GM12878 (cell line): Measurements from ENCODE around the gene ALG3. TPM values are rescaled to one million over a fixed set of nuclear protein-coding genes. Genes with fewer than 3 reads are reported as not detected.

ENCODE experiments used
- ATAC-seq: fragments of 200-7000 bp; cut with Tn5 transposase; 3 replicates; pipeline ENCODE4 v1.9.1; 2020; ENCODE audit warnings: mild to moderate bottlenecking, moderate library complexity
- BruUV-seq: library from RNA; stranded (reverse); fragments of 400-500 nt; replicated peaks from 2 replicates; lab custom pipeline; 2021; lab: Mats Ljungman, UMichigan
- CTCF ChIA-PET: fragments of 300-600 bp; sonication (Branson Sonifier 250); formaldehyde crosslinking; extraction: SDS; loops from one replicate; lab custom pipeline; 2021; ENCODE audit warnings: inconsistent platforms; lab: Yijun Ruan, JAX
- POLR2A ChIA-PET: fragments of 350-600 bp; formaldehyde crosslinking; extraction: SDS; loops from one replicate; lab custom pipeline; 2021; ENCODE audit warnings: inconsistent platforms; lab: Charles Lee
- RAD21 ChIA-PET: fragments of 300-600 bp; sonication (Branson Sonifier 250); formaldehyde crosslinking; loops from one replicate; lab custom pipeline; 2023; ENCODE audit warnings: antibody characterized with exemption; ENCODE audit not compliant: unreplicated experiment; lab: Charles Lee
- SMC1A ChIA-PET: fragments of 300-600 bp; sonication (Branson Sonifier 250); formaldehyde crosslinking; loops from one replicate; lab custom pipeline; 2023; ENCODE audit not compliant: unreplicated experiment, uncharacterized antibody; lab: Charles Lee
- DNase-seq: peaks from one replicate; pipeline ENCODE4 v3.0.0-alpha.2; 2011; ENCODE audit warnings: low read depth, low spot score
- FAIRE-seq: peaks from 3 replicates; lab custom pipeline; 2011; peaks lifted over from hg19 to GRCh38; lab: Jason Lieb, UNC
- H2AFZ ChIP-seq: 2 replicates; pipeline ENCODE4 v1.6.0; 2011; ENCODE audit warnings: low read depth, low read length, control low read depth; ENCODE audit not compliant: control insufficient read depth
- H3K27ac ChIP-seq: 2 replicates; pipeline ENCODE4 v1.5.1; 2011; ENCODE audit warnings: control low read depth; ENCODE audit not compliant: control insufficient read depth, insufficient read depth
- H3K27me3 ChIP-seq, 2 experiments: replicated peaks in 1 of 2; 2 replicates each; pipeline versions ENCODE4 v1.6.0 to v1.6.1; 2011; ENCODE audit warnings: low read length in 1 of 2; ENCODE audit not compliant: control insufficient read depth in 2 of 2, insufficient read depth in 2 of 2
- H3K36me3 ChIP-seq, 2 experiments: 2 replicates each; pipeline ENCODE4 v1.5.1; 2011; ENCODE audit warnings: low read length in 1 of 2; ENCODE audit not compliant: control insufficient read depth in 2 of 2, insufficient read depth in 2 of 2
- H3K4me1 ChIP-seq: 2 replicates; pipeline ENCODE4 v1.6.1; 2011; ENCODE audit warnings: mild to moderate bottlenecking, low read length, moderate library complexity, mixed read lengths; ENCODE audit not compliant: control insufficient read depth, insufficient read depth
- H3K4me2 ChIP-seq: 2 replicates; pipeline ENCODE4 v1.6.0; 2011; ENCODE audit warnings: control low read depth; ENCODE audit not compliant: control insufficient read depth, insufficient read depth
- H3K4me3 ChIP-seq: fragments of 200-600 bp; sonication (generic); 2 replicates; pipeline ENCODE4 v1.5.1; 2016
- H3K79me2 ChIP-seq: 2 replicates; pipeline ENCODE4 v1.6.0; 2011; ENCODE audit warnings: low read length; ENCODE audit not compliant: control insufficient read depth, insufficient read depth
- H3K9ac ChIP-seq: 2 replicates; pipeline ENCODE4 v1.8.0; 2011; ENCODE audit warnings: low read length, control low read depth, mixed read lengths; ENCODE audit not compliant: control insufficient read depth, insufficient read depth
- H3K9me3 ChIP-seq: replicated peaks from 3 replicates; pipeline ENCODE4 v1.5.1; 2011; ENCODE audit warnings: mild to moderate bottlenecking, low read length; ENCODE audit not compliant: control insufficient read depth, insufficient read depth
- H4K20me1 ChIP-seq: 2 replicates; pipeline ENCODE4 v1.6.0; 2011; ENCODE audit not compliant: control insufficient read depth, insufficient read depth
- BRCA1 ChIP-seq: IDR thresholded peaks from 2 replicates; pipeline ENCODE4 v1.6.1; 2011; ENCODE audit warnings: low read depth, low read length, improper control_type of control experiment
- CBX3 ChIP-seq: fragments of 200-600 bp; sonication (generic); IDR thresholded peaks from 2 replicates; pipeline ENCODE4 v1.6.1; 2016; ENCODE audit warnings: low read depth, borderline replicate concordance
- CEBPB ChIP-seq, 2 experiments: fragments of 150-350 bp in 1 of 2; IDR thresholded peaks; 2 replicates each; pipeline ENCODE4 v1.6.1; 2012 to 2014; ENCODE audit warnings: low read depth in 2 of 2, low read length in 2 of 2, borderline replicate concordance in 1 of 2, inconsistent platforms in 1 of 2
- CHD1 ChIP-seq: IDR thresholded peaks from 2 replicates; pipeline ENCODE4 v1.6.1; 2012; ENCODE audit warnings: low read depth, low read length, improper control_type of control experiment
- CHD2 ChIP-seq: IDR thresholded peaks from 2 replicates; pipeline ENCODE4 v1.6.1; 2011; ENCODE audit warnings: low read depth, low read length, improper control_type of control experiment, borderline replicate concordance
- EED ChIP-seq: sonication (generic); IDR thresholded peaks from 2 replicates; pipeline ENCODE4 v1.6.1; 2016; ENCODE audit warnings: antibody characterized with exemption, low read depth
- ETV6 ChIP-seq, 2 experiments: fragments of 450-650 bp in 1 of 2; IDR thresholded peaks in 1 of 2; conservative IDR thresholded peaks in 1 of 2; 2 replicates each; pipeline ENCODE4 v1.6.1; 2014; ENCODE audit warnings: antibody characterized with exemption in 1 of 2, borderline replicate concordance in 1 of 2, low read depth in 1 of 2, mild to moderate bottlenecking in 1 of 2, moderate library complexity in 1 of 2
- GATAD2B ChIP-seq: fragments of 450-650 bp; conservative IDR thresholded peaks from 2 replicates; pipeline ENCODE4 v1.6.1; 2017; ENCODE audit warnings: low read depth, mild to moderate bottlenecking, moderate library complexity
- HDAC6 ChIP-seq: fragments of 200-600 bp; sonication (generic); IDR thresholded peaks from one replicate; pipeline ENCODE4 v1.8.0; 2017; ENCODE audit warnings: antibody characterized with exemption; ENCODE audit not compliant: unreplicated experiment
- IRF5 ChIP-seq: fragments of 450-650 bp; IDR thresholded peaks from 2 replicates; pipeline ENCODE4 v1.6.1; 2017; ENCODE audit warnings: borderline replicate concordance
- JUND ChIP-seq: IDR thresholded peaks from 2 replicates; pipeline ENCODE4 v1.6.1; 2012; ENCODE audit warnings: low read depth, mild to moderate bottlenecking, low read length, improper control_type of control experiment, moderate library complexity
- MEF2A ChIP-seq: IDR thresholded peaks from 2 replicates; pipeline ENCODE4 v1.6.1; 2011; ENCODE audit warnings: low read depth, mild to moderate bottlenecking, low read length, moderate library complexity; ENCODE audit not compliant: insufficient read depth
- MEF2B ChIP-seq: fragments of 450-650 bp; IDR thresholded peaks from 2 replicates; pipeline ENCODE4 v1.6.1; 2018; ENCODE audit warnings: mild to moderate bottlenecking, moderate library complexity; ENCODE audit not compliant: partially characterized antibody, poor library complexity, severe bottlenecking
- MLLT1 ChIP-seq: fragments of 450-650 bp; IDR thresholded peaks from 2 replicates; pipeline ENCODE4 v1.6.1; 2016; ENCODE audit warnings: mild to moderate bottlenecking
- MYC ChIP-seq: IDR thresholded peaks from 2 replicates; pipeline ENCODE4 v1.6.1; 2011; ENCODE audit warnings: mild to moderate bottlenecking, low read length, moderate library complexity, inconsistent platforms; ENCODE audit not compliant: insufficient read depth, insufficient replicate concordance, insufficient read length, severe bottlenecking
- POLR2A ChIP-seq: IDR thresholded peaks from 2 replicates; pipeline ENCODE4 v1.6.1; 2011; ENCODE audit warnings: low read depth, mild to moderate bottlenecking, low read length
- RAD51 ChIP-seq: fragments of 450-650 bp; IDR thresholded peaks from 2 replicates; pipeline ENCODE4 v1.6.1; 2016; ENCODE audit warnings: moderate library complexity, mild to moderate bottlenecking, inconsistent platforms
- RUNX3 ChIP-seq: IDR thresholded peaks from 2 replicates; pipeline ENCODE4 v1.6.1; 2012; ENCODE audit warnings: low read length, inconsistent platforms
- SPI1 ChIP-seq: IDR thresholded peaks from 2 replicates; pipeline ENCODE4 v1.6.1; 2011; ENCODE audit warnings: low read depth, mild to moderate bottlenecking, low read length, moderate library complexity, borderline replicate concordance; ENCODE audit not compliant: insufficient read depth
- SREBF1 ChIP-seq: IDR thresholded peaks from 2 replicates; pipeline ENCODE4 v1.6.1; 2012; ENCODE audit warnings: mild to moderate bottlenecking, low read length
- TBL1XR1 ChIP-seq: IDR thresholded peaks from 2 replicates; pipeline ENCODE4 v1.6.1; 2012; ENCODE audit warnings: low read depth, low read length, improper control_type of control experiment
- TCF3 ChIP-seq: IDR thresholded peaks from 2 replicates; pipeline ENCODE4 v1.6.1; 2012; ENCODE audit warnings: low read depth, mild to moderate bottlenecking, low read length, borderline replicate concordance; ENCODE audit not compliant: insufficient read depth
- WGBS: methylation state at CpG from one replicate; pipeline ENCODE4 v1.1.6; 2016; ENCODE audit warnings: low lambda C conversion rate; ENCODE audit not compliant: insufficient replicate concordance, insufficient coverage; ENCODE audit errors: missing lambda C conversion rate; 5-methylcytosine and 5-hydroxymethylcytosine counted together
- in situ Hi-C: fragments of 300-500 bp; cut with MboI; formaldehyde crosslinking; loops from 9 replicates; pipeline ENCODE4 v1.14.3; 2018; ENCODE audit warnings: mixed read lengths
- intact Hi-C: fragments of 100-400 bp; cut with micrococcal nuclease; formaldehyde crosslinking; loops from one replicate; pipeline ENCODE4 v1.14.2; 2022; ENCODE audit not compliant: unreplicated experiment
- polyA plus RNA-seq, 11 experiments: library from polyadenylated mRNA; depleted of rRNA in 4 of 11; unstranded in 6 of 11; stranded (reverse) in 5 of 11; fragments of >200 nt; fragmentation: Nextera tagmentation in 4 of 11; fragmentation: Illumina TruSeq in 1 of 11; extraction: Ambion mirVana in 4 of 11; extraction: Trizol in 1 of 11; gene quantifications; 1 replicate in 1 of 11; 2 replicates in 10 of 11; pipeline versions ENCODE4 v1.2.1 to v1.2.3, GENCODE V29; 2011 to 2016; ENCODE audit warnings: inconsistent platforms in 2 of 11, missing spikeins in 2 of 11, low read depth in 1 of 11
- total RNA-seq, 4 experiments: library from RNA; depleted of rRNA in 3 of 4; stranded (reverse); fragments of >200 nt in 3 of 4; fragmentation: Illumina TruSeq in 1 of 4; extraction: Trizol in 1 of 4; gene quantifications; 2 replicates each; pipeline versions ENCODE4 v1.2.1 to v1.2.3, GENCODE V29; 2013 to 2021

The ALG3 gene
- total and polyA plus RNA-seq, 10 of the 15 experiments (the other 5 are each of a cell fraction or from before 2014, with no cell fraction given), result 13.6 to 84.7 (median 39.4) TPM

- in situ Hi-C loops, result no loop called here
These were observed 26.6 kb upstream of the ALG3 start for GRCh38 chr3:184275381-184275701.

GRCh38 chr3:184272269-184272668 is 23.5 kb upstream of the ALG3 start:
- no peak overlapping the region for H3K27ac ChIP-seq
- no peak for FAIRE-seq
- TF ChIP-seq TBL1XR1 (no peak), CHD2 (no peak), MYC (no peak), TCF3 (no peak), MEF2A (no peak), SPI1 (no peak), HDAC6 (no peak), RUNX3 (no peak), IRF5 (no peak), MLLT1 (no peak), EED (no peak), POLR2A (no peak)

More at GRCh38 chr3:184275381-184275701, 26.6 kb upstream of the ALG3 start:
- Histone ChIP-seq H3K4me1 (no peaks in the 10 kb centered on the region), H3K4me3 (no peak overlapping the region), H3K9ac (no peak overlapping the region), H2AFZ (no peak overlapping the region), H3K79me2 (no peaks in the 10 kb centered on the region), H3K27me3 (peaks cover 8 to 9% of the 10 kb centered on the region in 2 experiments; a peak in 3 of 4 replicates), H3K27ac (no peak overlapping the region), H3K9me3 (no peaks in the 10 kb centered on the region), H3K4me2 (no peak overlapping the region), H3K36me3 (no peaks in the 10 kb centered on the region), H4K20me1 (no peaks in the 10 kb centered on the region)
- ChIA-PET CTCF (no interaction called here), SMC1A (no interaction called here), RAD21 (no interaction called here), POLR2A (no interaction called here)
- no peak for FAIRE-seq
- no peak for ATAC-seq
- TF ChIP-seq ETV6 (conservative IDR thresholded peaks at IDR 0.05 in 1 of 2, IDR thresholded peaks at IDR 0.05 in 1 of 2; ENCODE audit: borderline replicate concordance in 1 of 2, low read depth in 1 of 2) (no peak), RAD51 (no peak), SREBF1 (no peak), CEBPB (IDR thresholded peaks at IDR 0.05; ENCODE audit: borderline replicate concordance in 1 of 2, low read depth in 2 of 2, low read length in 2 of 2) (no peak), BRCA1 (no peak), JUND (no peak), MYC (no peak), CHD1 (no peak), CBX3 (no peak), GATAD2B (no peak), MEF2B (no peak)
- DNase-seq, result no peak
- no TSS peak for BruUV-seq
- intact Hi-C loops, result no loop called here
- 36% methylated on average over 12 of the region's 12 CpGs for WGBS

More at GRCh38 chr3:184272269-184272668, 23.5 kb upstream of the ALG3 start:
- Histone ChIP-seq H3K9ac (no peak overlapping the region), H3K79me2 (no peaks in the 10 kb centered on the region), H3K4me3 (no peak overlapping the region), H3K9me3 (no peaks in the 10 kb centered on the region), H3K4me2 (no peak overlapping the region), H4K20me1 (no peaks in the 10 kb centered on the region), H3K27me3 (peaks cover 7 to 8% of the 10 kb centered on the region in 2 experiments; a peak in 3 of 4 replicates), H3K4me1 (no peaks in the 10 kb centered on the region), H3K36me3 (no peaks in the 10 kb centered on the region), H2AFZ (no peak overlapping the region)
- ChIA-PET SMC1A (interaction anchor here (0.5 kb wide), 1 partner anchor 821 kb away, joined by 4 read pairs; no protein-coding TSS in a partner anchor), RAD21 (no interaction called here), POLR2A (no interaction called here), CTCF (interaction anchor here (0.5 to 1.8 kb wide), 4 partner anchors 9 to 428 kb away, joined by 3 to 6 read pairs (median 4); no protein-coding TSS in a partner anchor)
- intact Hi-C loops, result no loop called here
- BruUV-seq, result no TSS peak
- in situ Hi-C loops, result no loop called here
- DNase-seq (no peak), ATAC-seq (no peak)
- no CpG with 5 or more reads among the region's 1 CpG for WGBS
